PFSK-1 (cell line): ENCODE results near the gene ADCK1.

Experiments used
- SIN3A ChIP-seq: IDR thresholded peaks from 2 replicates; pipeline ENCODE4 v1.6.1; 2012; ENCODE audit warnings: mild to moderate bottlenecking, low read length, moderate library complexity, borderline replicate concordance; ENCODE audit not compliant: insufficient read depth
- TAF1 ChIP-seq: IDR thresholded peaks from 2 replicates; pipeline ENCODE4 v1.6.1; 2012; ENCODE audit warnings: low read length, control low read depth, borderline replicate concordance; ENCODE audit not compliant: insufficient read depth

- TF ChIP-seq TAF1 (no peak), SIN3A (no peak)
Observed at GRCh38 chr14:77973246-77973645, 173.3 kb downstream of the ADCK1 start.
